Middle frontal gyrus (tissue), 1 donor: Measurements from ENCODE around the gene PLD6.
"Not testable (repeated sequence)": the region's sequence is repeated elsewhere in the genome, so short reads cannot be mapped to it uniquely, and the experiment has no call there.

Experiments
- DNase-seq: peaks from one replicate; pipeline ENCODE4 v3.0.0-alpha.2; 2015; ENCODE audit warnings: low spot score; ENCODE audit errors: extremely low spot score

The PLD6 gene

GRCh38 chr17:17201271-17201670 is 4.9 kb downstream of the PLD6 start:
- DNase-seq, result no peak

GRCh38 chr17:17200831-17201230 is 5.3 kb downstream of the PLD6 start:
- DNase-seq, result no peak

- no peak for DNase-seq
Observed at GRCh38 chr17:17200311-17200710, 5.8 kb downstream of the PLD6 start.

GRCh38 chr17:17198281-17198680 is 7.9 kb downstream of the PLD6 start:
- DNase-seq, result no peak

GRCh38 chr17:17196776-17197175 is 9.4 kb downstream of the PLD6 start:
- no peak for DNase-seq

GRCh38 chr17:17195466-17195865 is 10.7 kb downstream of the PLD6 start:
- not testable (repeated sequence) for DNase-seq

- peak; percentile 44 for DNase-seq
Observed at GRCh38 chr17:17191961-17192381, 14.2 kb downstream of the PLD6 start.

GRCh38 chr17:17191346-17191792 is 14.8 kb downstream of the PLD6 start:
- DNase-seq, result no peak

GRCh38 chr17:17190188-17190587 is 15.9 kb downstream of the PLD6 start:
- DNase-seq, result no peak

- DNase-seq, result no peak
Observed at GRCh38 chr17:17189559-17189958, 16.6 kb downstream of the PLD6 start.

- DNase-seq, result no peak
Observed at GRCh38 chr17:17188586-17188985, 17.5 kb downstream of the PLD6 start.

- no peak for DNase-seq
Observed at GRCh38 chr17:17186551-17187505, 19.3 kb downstream of the PLD6 start.

GRCh38 chr17:17186051-17186450 is 20.1 kb downstream of the PLD6 start:
- no peak for DNase-seq

- DNase-seq, result not testable (repeated sequence)
Observed at GRCh38 chr17:17184985-17185757, 21.0 kb downstream of the PLD6 start.

GRCh38 chr17:17183744-17184143 is 22.4 kb downstream of the PLD6 start:
- no peak for DNase-seq

GRCh38 chr17:17182598-17183136 is 23.5 kb downstream of the PLD6 start:
- DNase-seq, result no peak

GRCh38 chr17:17181666-17182597 is 24.2 kb downstream of the PLD6 start:
- no peak for DNase-seq

GRCh38 chr17:17180741-17181525 is 25.2 kb downstream of the PLD6 start:
- DNase-seq, result no peak

- no peak for DNase-seq
Observed at GRCh38 chr17:17180141-17180603, 26.0 kb downstream of the PLD6 start.

GRCh38 chr17:17179371-17179827 is 26.7 kb downstream of the PLD6 start:
- DNase-seq, result no peak
